ENCODE results near the gene PNPLA1.

The PNPLA1 gene

GRCh38 chr6:36269834-36270705 lies at the start of gene PNPLA1:
PNPLA1 (plus strand) TSS chr6:36270060; CDS start chr6:36270460, 400 bp downstream.
- no peak for FAIRE-seq
- no peak for DNase-seq (ENCODE audit: insufficient read length, low spot score)

GRCh38 chr6:36220226-36220625 lies 49.6 kb upstream of the PNPLA1 start:
- no peak for FAIRE-seq

GRCh38 chr6:36221674-36222073 lies 48.2 kb upstream of the PNPLA1 start:
- DNase-seq (ENCODE audit: insufficient read length, low spot score) (no peak), FAIRE-seq (no peak)

More at GRCh38 chr6:36220226-36220625, 49.6 kb upstream of the PNPLA1 start:
- DNase-seq (ENCODE audit: insufficient read length, low spot score): no peak

GRCh38 chr6:36222924-36223323 lies 46.9 kb upstream of the PNPLA1 start:
- DNase-seq (ENCODE audit: insufficient read length, low spot score): no peak
- no peak for FAIRE-seq

GRCh38 chr6:36223706-36224105 lies 46.2 kb upstream of the PNPLA1 start:
- FAIRE-seq (no peak), DNase-seq (ENCODE audit: insufficient read length, low spot score) (no peak)

GRCh38 chr6:36224918-36225461 lies 44.9 kb upstream of the PNPLA1 start:
- DNase-seq (ENCODE audit: insufficient read length, low spot score) (no peak), FAIRE-seq (no peak)

- DNase-seq (ENCODE audit: insufficient read length, low spot score) (no peak), FAIRE-seq (no peak)
These were observed 43.3 kb upstream of the PNPLA1 start for GRCh38 chr6:36226438-36227047.

- FAIRE-seq (no peak), DNase-seq (ENCODE audit: insufficient read length, low spot score) (no peak)
These were observed 42.3 kb upstream of the PNPLA1 start for GRCh38 chr6:36227379-36228228.

- no peak for FAIRE-seq
- DNase-seq (ENCODE audit: insufficient read length, low spot score): no peak
These were observed 40.6 kb upstream of the PNPLA1 start for GRCh38 chr6:36229223-36229622.

- no peak for FAIRE-seq
- DNase-seq (ENCODE audit: insufficient read length, low spot score): no peak
These were observed 39.5 kb upstream of the PNPLA1 start for GRCh38 chr6:36230371-36230770.

- no peak for FAIRE-seq
- DNase-seq (ENCODE audit: insufficient read length, low spot score): no peak
These were observed 37.7 kb upstream of the PNPLA1 start for GRCh38 chr6:36232172-36232571.

- FAIRE-seq (no peak), DNase-seq (ENCODE audit: insufficient read length, low spot score) (no peak)
These were observed 34.6 kb upstream of the PNPLA1 start for GRCh38 chr6:36235309-36235708.

- FAIRE-seq: no peak
- DNase-seq (ENCODE audit: insufficient read length, low spot score): no peak
These were observed 34.0 kb upstream of the PNPLA1 start for GRCh38 chr6:36235862-36236261.

- FAIRE-seq: no peak
- no peak for DNase-seq (ENCODE audit: insufficient read length, low spot score)
These were observed 30.1 kb upstream of the PNPLA1 start for GRCh38 chr6:36239774-36240173.

GRCh38 chr6:36241728-36242127 lies 28.1 kb upstream of the PNPLA1 start:
- DNase-seq (ENCODE audit: insufficient read length, low spot score): no peak
- FAIRE-seq: no peak

GRCh38 chr6:36242161-36242560 lies 27.7 kb upstream of the PNPLA1 start:
- FAIRE-seq: no peak
- DNase-seq (ENCODE audit: insufficient read length, low spot score): no peak

- DNase-seq (ENCODE audit: insufficient read length, low spot score) (no peak), FAIRE-seq (no peak)
These were observed 27.2 kb upstream of the PNPLA1 start for GRCh38 chr6:36242626-36243025.

GRCh38 chr6:36243562-36244212 lies 26.2 kb upstream of the PNPLA1 start:
- FAIRE-seq: no peak

GRCh38 chr6:36244641-36245280 lies 25.1 kb upstream of the PNPLA1 start:
- no peak for FAIRE-seq
- DNase-seq (ENCODE audit: insufficient read length, low spot score): no peak

More at GRCh38 chr6:36243562-36244212, 26.2 kb upstream of the PNPLA1 start:
- no peak for DNase-seq (ENCODE audit: insufficient read length, low spot score)

GRCh38 chr6:36245572-36246061 lies 24.2 kb upstream of the PNPLA1 start:
- FAIRE-seq (no peak), DNase-seq (ENCODE audit: insufficient read length, low spot score) (no peak)

Measured in HTR-8/SVneo (cell line).